Lower leg skin (tissue), 3 donors: Measurements from ENCODE around the gene TMED8.

Source experiments
- POLR2A ChIP-seq, 2 donors: fragments of 450-650 bp; IDR thresholded peaks; one replicate each; pipeline ENCODE4 v1.6.1; 2016 to 2017; ENCODE audit warnings: antibody characterized with exemption in 2 of 2, mild to moderate bottlenecking in 1 of 2, moderate library complexity in 1 of 2
- TF ChIP-seq, protein P1 (sequence below), 3 donors: fragments of 450-650 bp; IDR thresholded peaks; one replicate each; pipeline ENCODE4 v1.5.1; 2016; ENCODE audit warnings: antibody characterized with exemption in 3 of 3, mild to moderate bottlenecking in 3 of 3, moderate library complexity in 2 of 3

DNA sequence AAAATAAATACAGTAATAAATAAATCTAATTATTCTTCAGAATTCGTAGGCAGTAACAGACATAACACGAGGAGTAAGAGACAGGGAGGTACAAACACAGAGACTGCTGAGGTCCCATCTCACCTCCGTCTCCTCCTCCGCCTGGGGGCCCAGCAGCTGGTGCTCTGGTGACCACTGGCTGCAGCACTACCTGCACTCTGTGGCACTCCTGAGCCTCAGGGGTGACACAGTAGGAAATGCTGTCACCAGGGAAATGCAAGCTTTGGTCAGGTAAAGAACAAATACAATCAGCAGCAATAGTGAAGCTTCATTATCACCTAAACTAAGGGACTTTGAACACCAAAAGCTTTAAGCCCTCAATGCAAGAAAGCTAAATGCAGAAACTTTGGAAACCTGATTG, 36.5 kb downstream of the TMED8 start:
- TF ChIP-seq POLR2A (IDR thresholded peaks at IDR 0.05): no peak
- TF ChIP-seq, protein P1, sequence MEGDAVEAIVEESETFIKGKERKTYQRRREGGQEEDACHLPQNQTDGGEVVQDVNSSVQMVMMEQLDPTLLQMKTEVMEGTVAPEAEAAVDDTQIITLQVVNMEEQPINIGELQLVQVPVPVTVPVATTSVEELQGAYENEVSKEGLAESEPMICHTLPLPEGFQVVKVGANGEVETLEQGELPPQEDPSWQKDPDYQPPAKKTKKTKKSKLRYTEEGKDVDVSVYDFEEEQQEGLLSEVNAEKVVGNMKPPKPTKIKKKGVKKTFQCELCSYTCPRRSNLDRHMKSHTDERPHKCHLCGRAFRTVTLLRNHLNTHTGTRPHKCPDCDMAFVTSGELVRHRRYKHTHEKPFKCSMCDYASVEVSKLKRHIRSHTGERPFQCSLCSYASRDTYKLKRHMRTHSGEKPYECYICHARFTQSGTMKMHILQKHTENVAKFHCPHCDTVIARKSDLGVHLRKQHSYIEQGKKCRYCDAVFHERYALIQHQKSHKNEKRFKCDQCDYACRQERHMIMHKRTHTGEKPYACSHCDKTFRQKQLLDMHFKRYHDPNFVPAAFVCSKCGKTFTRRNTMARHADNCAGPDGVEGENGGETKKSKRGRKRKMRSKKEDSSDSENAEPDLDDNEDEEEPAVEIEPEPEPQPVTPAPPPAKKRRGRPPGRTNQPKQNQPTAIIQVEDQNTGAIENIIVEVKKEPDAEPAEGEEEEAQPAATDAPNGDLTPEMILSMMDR (IDR thresholded peaks at IDR 0.05): no peak
